HG02852 (cell line): Measurements from ENCODE around the gene TGM4.

ENCODE experiments used
- ATAC-seq: cut with Tn5 transposase; IDR thresholded peaks from one replicate; pipeline ENCODE4 v1.9.1; 2021; ENCODE audit warnings: mild to moderate bottlenecking, moderate library complexity; ENCODE audit not compliant: unreplicated experiment

Gene TGM4

GRCh38 chr3:44913868-44914468 lies 39.6 kb downstream of the TGM4 start:
- ATAC-seq, result no peak

GRCh38 chr3:44914936-44915335 lies 40.5 kb downstream of the TGM4 start:
- no peak for ATAC-seq

GRCh38 chr3:44915702-44916438 lies 41.5 kb downstream of the TGM4 start:
- no peak for ATAC-seq

- no peak for ATAC-seq
Measured at GRCh38 chr3:44918087-44918486, 43.7 kb downstream of the TGM4 start.

GRCh38 chr3:44918581-44918980 lies 44.2 kb downstream of the TGM4 start:
- no peak for ATAC-seq

GRCh38 chr3:44920081-44920480 lies 45.7 kb downstream of the TGM4 start:
- ATAC-seq, result no peak

- no peak for ATAC-seq
Measured at GRCh38 chr3:44923632-44924456, 49.4 kb downstream of the TGM4 start.

GRCh38 chr3:44924457-44925084 lies 50.2 kb downstream of the TGM4 start:
- ATAC-seq, result no peak

- ATAC-seq, result no peak
Measured at GRCh38 chr3:44926172-44926571, 51.8 kb downstream of the TGM4 start.

GRCh38 chr3:44926921-44927320 lies 52.5 kb downstream of the TGM4 start:
- no peak for ATAC-seq

- ATAC-seq, result no peak
Measured at GRCh38 chr3:44927371-44927770, 53.0 kb downstream of the TGM4 start.

GRCh38 chr3:44929782-44930181 lies 55.4 kb downstream of the TGM4 start:
- no peak for ATAC-seq

- ATAC-seq, result no peak
Measured at GRCh38 chr3:44930911-44931310, 56.5 kb downstream of the TGM4 start.

GRCh38 chr3:44931791-44932190 lies 57.4 kb downstream of the TGM4 start:
- ATAC-seq, result no peak

- ATAC-seq, result no peak
Measured at GRCh38 chr3:44932271-44932670, 57.9 kb downstream of the TGM4 start.

GRCh38 chr3:44932986-44933944 lies 58.9 kb downstream of the TGM4 start:
- ATAC-seq, result no peak

- no peak for ATAC-seq
Measured at GRCh38 chr3:44939581-44940036, 65.2 kb downstream of the TGM4 start.

- no peak for ATAC-seq
Measured at GRCh38 chr3:44942202-44942921, 68.0 kb downstream of the TGM4 start.

- ATAC-seq, result no peak
Measured at GRCh38 chr3:44948239-44948638, 73.8 kb downstream of the TGM4 start.
